KOPT-K1 (cell line): ENCODE measurements around the gene RPS6KB2.
A peak's percentile ranks its signal among the peaks of the same experiment; 100 is the strongest.

ENCODE experiments used
- H3K27ac ChIP-seq: fragments of 200-600 bp; sonication (generic); 2 replicates; pipeline ENCODE4 v1.5.1; 2016; ENCODE audit warnings: antibody characterized with exemption, mild to moderate bottlenecking, low read depth, low read length; ENCODE audit not compliant: poor library complexity, severe bottlenecking
- H3K36me3 ChIP-seq: fragments of 200-600 bp; sonication (generic); 2 replicates; pipeline ENCODE4 v1.5.1; 2017; ENCODE audit warnings: antibody characterized with exemption, mild to moderate bottlenecking, low read length, moderate library complexity; ENCODE audit not compliant: insufficient read depth
- H3K9me3 ChIP-seq: fragments of 200-600 bp; sonication (generic); 2 replicates; pipeline ENCODE4 v1.5.1; 2017; ENCODE audit warnings: antibody characterized with exemption, low read length, mild to moderate bottlenecking; ENCODE audit not compliant: insufficient read depth, poor library complexity, severe bottlenecking

The RPS6KB2 gene

GRCh38 chr11:67438158-67438902, 10.0 kb downstream of the RPS6KB2 start:
- peak overlapping the region; percentile 100 for H3K27ac ChIP-seq
- peaks cover 31% of the 10 kb centered on the region for H3K36me3 ChIP-seq

GRCh38 chr11:67439321-67440228, 11.3 kb downstream of the RPS6KB2 start:
- peak overlapping the region; percentile 100 for H3K27ac ChIP-seq
- H3K36me3 ChIP-seq = peaks cover 19% of the 10 kb centered on the region
- no peaks in the 10 kb centered on the region for H3K9me3 ChIP-seq

More at GRCh38 chr11:67438158-67438902, 10.0 kb downstream of the RPS6KB2 start:
- H3K9me3 ChIP-seq = no peaks in the 10 kb centered on the region

- Histone ChIP-seq H3K9me3 (no peaks in the 10 kb centered on the region), H3K27ac (peak overlapping the region; percentile 100), H3K36me3 (peaks cover 10% of the 10 kb centered on the region)
These were observed 12.2 kb downstream of the RPS6KB2 start for GRCh38 chr11:67440229-67441097.

- Histone ChIP-seq H3K27ac (peak overlapping the region; percentile 100), H3K9me3 (no peaks in the 10 kb centered on the region), H3K36me3 (peaks cover 3% of the 10 kb centered on the region)
These were observed 12.8 kb downstream of the RPS6KB2 start for GRCh38 chr11:67441098-67441563.

GRCh38 chr11:67441731-67442351, 13.5 kb downstream of the RPS6KB2 start:
- Histone ChIP-seq H3K27ac (no peak overlapping the region), H3K36me3 (no peaks in the 10 kb centered on the region), H3K9me3 (no peaks in the 10 kb centered on the region)

- Histone ChIP-seq H3K9me3 (no peaks in the 10 kb centered on the region), H3K36me3 (no peaks in the 10 kb centered on the region), H3K27ac (peak overlapping the region; percentile 71)
These were observed 14.5 kb downstream of the RPS6KB2 start for GRCh38 chr11:67442504-67443404.

GRCh38 chr11:67445515-67445914, 17.2 kb downstream of the RPS6KB2 start:
- Histone ChIP-seq H3K27ac (peak overlapping the region; percentile 71), H3K9me3 (no peaks in the 10 kb centered on the region), H3K36me3 (no peaks in the 10 kb centered on the region)

GRCh38 chr11:67448220-67448609, 19.9 kb downstream of the RPS6KB2 start:
- Histone ChIP-seq H3K9me3 (no peaks in the 10 kb centered on the region), H3K36me3 (no peaks in the 10 kb centered on the region), H3K27ac (no peak overlapping the region)

GRCh38 chr11:67449116-67449844, 21.0 kb downstream of the RPS6KB2 start:
- H3K36me3 ChIP-seq = no peaks in the 10 kb centered on the region
- H3K9me3 ChIP-seq = no peaks in the 10 kb centered on the region
- no peak overlapping the region for H3K27ac ChIP-seq

- no peaks in the 10 kb centered on the region for H3K9me3 ChIP-seq
- H3K36me3 ChIP-seq = no peaks in the 10 kb centered on the region
- no peak overlapping the region for H3K27ac ChIP-seq
These were observed 22.7 kb downstream of the RPS6KB2 start for GRCh38 chr11:67450796-67451657.

GRCh38 chr11:67451658-67451976, 23.3 kb downstream of the RPS6KB2 start:
- Histone ChIP-seq H3K9me3 (no peaks in the 10 kb centered on the region), H3K36me3 (no peaks in the 10 kb centered on the region), H3K27ac (no peak overlapping the region)

GRCh38 chr11:67452141-67452952, 24.1 kb downstream of the RPS6KB2 start, which contains the start of gene GPR152:
TSS of gene GPR152 (minus strand) at chr11:67452729. CDS start at chr11:67452724, 5 bp downstream.
- Histone ChIP-seq H3K27ac (no peak within 1 kb of the TSS), H3K36me3 (no peaks in the 10 kb centered on the region), H3K9me3 (no peaks in the 10 kb centered on the region)
